ENCODE data around the gene KAZN.
A peak's percentile ranks its signal among the peaks of the same experiment; 100 is the strongest.

KAZN gene

GRCh38 chr1:14590411-14591180, 7.9 kb upstream of the KAZN start (continued):
- TF ChIP-seq ZNF544 (tag by site-specific recombination; IDR thresholded peaks at IDR 0.05), result no peak
- TF ChIP-seq, protein P1, sequence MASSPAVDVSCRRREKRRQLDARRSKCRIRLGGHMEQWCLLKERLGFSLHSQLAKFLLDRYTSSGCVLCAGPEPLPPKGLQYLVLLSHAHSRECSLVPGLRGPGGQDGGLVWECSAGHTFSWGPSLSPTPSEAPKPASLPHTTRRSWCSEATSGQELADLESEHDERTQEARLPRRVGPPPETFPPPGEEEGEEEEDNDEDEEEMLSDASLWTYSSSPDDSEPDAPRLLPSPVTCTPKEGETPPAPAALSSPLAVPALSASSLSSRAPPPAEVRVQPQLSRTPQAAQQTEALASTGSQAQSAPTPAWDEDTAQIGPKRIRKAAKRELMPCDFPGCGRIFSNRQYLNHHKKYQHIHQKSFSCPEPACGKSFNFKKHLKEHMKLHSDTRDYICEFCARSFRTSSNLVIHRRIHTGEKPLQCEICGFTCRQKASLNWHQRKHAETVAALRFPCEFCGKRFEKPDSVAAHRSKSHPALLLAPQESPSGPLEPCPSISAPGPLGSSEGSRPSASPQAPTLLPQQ (tag by site-specific recombination; IDR thresholded peaks at IDR 0.05), result peak; percentile 65; the same call in 1 of the 2 replicates
- no peak for TF ChIP-seq MZF1 (tag by site-specific recombination; IDR thresholded peaks at IDR 0.05; ENCODE audit: borderline replicate concordance)
- no peak for TF ChIP-seq ZSCAN4 (tag by site-specific recombination; IDR thresholded peaks at IDR 0.05)
- no peak for TF ChIP-seq ZNF341 (tag by site-specific recombination; IDR thresholded peaks at IDR 0.05; ENCODE audit: low read depth)
- no peak for TF ChIP-seq ZNF626 (tag by site-specific recombination; IDR thresholded peaks at IDR 0.05)
- no peak for TF ChIP-seq ZNF114 (tag by site-specific recombination; IDR thresholded peaks at IDR 0.05)
- no peak for TF ChIP-seq HOXD13 (CRISPR knock-in tag; IDR thresholded peaks at IDR 0.05; ENCODE audit: borderline replicate concordance)
- TF ChIP-seq, protein P2, sequence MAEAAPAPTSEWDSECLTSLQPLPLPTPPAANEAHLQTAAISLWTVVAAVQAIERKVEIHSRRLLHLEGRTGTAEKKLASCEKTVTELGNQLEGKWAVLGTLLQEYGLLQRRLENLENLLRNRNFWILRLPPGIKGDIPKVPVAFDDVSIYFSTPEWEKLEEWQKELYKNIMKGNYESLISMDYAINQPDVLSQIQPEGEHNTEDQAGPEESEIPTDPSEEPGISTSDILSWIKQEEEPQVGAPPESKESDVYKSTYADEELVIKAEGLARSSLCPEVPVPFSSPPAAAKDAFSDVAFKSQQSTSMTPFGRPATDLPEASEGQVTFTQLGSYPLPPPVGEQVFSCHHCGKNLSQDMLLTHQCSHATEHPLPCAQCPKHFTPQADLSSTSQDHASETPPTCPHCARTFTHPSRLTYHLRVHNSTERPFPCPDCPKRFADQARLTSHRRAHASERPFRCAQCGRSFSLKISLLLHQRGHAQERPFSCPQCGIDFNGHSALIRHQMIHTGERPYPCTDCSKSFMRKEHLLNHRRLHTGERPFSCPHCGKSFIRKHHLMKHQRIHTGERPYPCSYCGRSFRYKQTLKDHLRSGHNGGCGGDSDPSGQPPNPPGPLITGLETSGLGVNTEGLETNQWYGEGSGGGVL (tag by site-specific recombination; IDR thresholded peaks at IDR 0.05), result no peak
- no peak for TF ChIP-seq ZIC2 (tag by site-specific recombination; IDR thresholded peaks at IDR 0.05)
- TF ChIP-seq ZNF654 (tag by site-specific recombination; IDR thresholded peaks at IDR 0.05; ENCODE audit: low read depth), result no peak
- no peak for TF ChIP-seq ZNF302 (tag by site-specific recombination; IDR thresholded peaks at IDR 0.05; ENCODE audit: low read depth)
- TF ChIP-seq ZNF23 (tag by site-specific recombination; IDR thresholded peaks at IDR 0.05; ENCODE audit: borderline replicate concordance), result no peak
- TF ChIP-seq ZNF155 (tag by site-specific recombination; IDR thresholded peaks at IDR 0.05), result no peak
- no peak for TF ChIP-seq ZNF324 (tag by site-specific recombination; IDR thresholded peaks at IDR 0.05)
- TF ChIP-seq ZNF555 (tag by site-specific recombination; conservative IDR thresholded peaks at IDR 0.05), result no peak
- TF ChIP-seq ZNF510 (tag by site-specific recombination; IDR thresholded peaks at IDR 0.05; ENCODE audit: insufficient replicate concordance), result no peak
- TF ChIP-seq SALL2 (tag by site-specific recombination; IDR thresholded peaks at IDR 0.05; ENCODE audit: borderline replicate concordance), result no peak
- TF ChIP-seq KLF16 (tag by site-specific recombination; IDR thresholded peaks at IDR 0.05), result no peak
- TF ChIP-seq, protein P3, sequence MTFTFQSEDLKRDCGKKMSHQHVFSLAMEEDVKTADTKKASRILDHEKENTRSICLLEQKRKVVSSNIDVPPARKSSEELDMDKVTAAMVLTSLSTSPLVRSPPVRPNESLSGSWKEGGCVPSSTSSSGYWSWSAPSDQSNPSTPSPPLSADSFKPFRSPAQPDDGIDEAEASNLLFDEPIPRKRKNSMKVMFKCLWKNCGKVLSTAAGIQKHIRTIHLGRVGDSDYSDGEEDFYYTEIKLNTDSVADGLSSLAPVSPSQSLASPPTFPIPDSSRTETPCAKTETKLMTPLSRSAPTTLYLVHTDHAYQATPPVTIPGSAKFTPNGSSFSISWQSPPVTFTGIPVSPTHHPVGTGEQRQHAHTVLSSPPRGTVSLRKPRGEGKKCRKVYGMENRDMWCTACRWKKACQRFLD (tag by site-specific recombination; IDR thresholded peaks at IDR 0.05), result no peak
- TF ChIP-seq ZBTB44 (tag by site-specific recombination; IDR thresholded peaks at IDR 0.05), result no peak
- no peak for TF ChIP-seq ZNF112 (tag by site-specific recombination; IDR thresholded peaks at IDR 0.05)
- no peak for TF ChIP-seq ZNF777 (tag by site-specific recombination; IDR thresholded peaks at IDR 0.05; ENCODE audit: borderline replicate concordance)
- no peak for TF ChIP-seq REST (tag by site-specific recombination; IDR thresholded peaks at IDR 0.05)
- TF ChIP-seq ZNF426 (tag by site-specific recombination; IDR thresholded peaks at IDR 0.05), result no peak
- no peak for TF ChIP-seq ZNF423 (tag by site-specific recombination; IDR thresholded peaks at IDR 0.05)
- no peak for TF ChIP-seq MEIS1 (CRISPR knock-in tag; IDR thresholded peaks at IDR 0.05; ENCODE audit: borderline replicate concordance)
- no peak for TF ChIP-seq ZNF664 (tag by site-specific recombination; IDR thresholded peaks at IDR 0.05)
- TF ChIP-seq ZBTB7A (tag by site-specific recombination; IDR thresholded peaks at IDR 0.05; ENCODE audit: low read depth), result no peak

All from HEK293 (cell line).